Measurements from ENCODE around the gene CRAMP1. TPM values are rescaled to one million over a fixed set of nuclear protein-coding genes. Genes with fewer than 3 reads are reported as not detected.

The CRAMP1 gene
- total RNA-seq, 1 donor from 2014 or later, result 29.4 TPM

GRCh38 chr16:1653023-1653422, 40.9 kb downstream of the CRAMP1 start:
- H3K27ac Mint-ChIP-seq (ENCODE audit: unreplicated experiment), result no peak overlapping the region
- TF ChIP-seq, protein P1, sequence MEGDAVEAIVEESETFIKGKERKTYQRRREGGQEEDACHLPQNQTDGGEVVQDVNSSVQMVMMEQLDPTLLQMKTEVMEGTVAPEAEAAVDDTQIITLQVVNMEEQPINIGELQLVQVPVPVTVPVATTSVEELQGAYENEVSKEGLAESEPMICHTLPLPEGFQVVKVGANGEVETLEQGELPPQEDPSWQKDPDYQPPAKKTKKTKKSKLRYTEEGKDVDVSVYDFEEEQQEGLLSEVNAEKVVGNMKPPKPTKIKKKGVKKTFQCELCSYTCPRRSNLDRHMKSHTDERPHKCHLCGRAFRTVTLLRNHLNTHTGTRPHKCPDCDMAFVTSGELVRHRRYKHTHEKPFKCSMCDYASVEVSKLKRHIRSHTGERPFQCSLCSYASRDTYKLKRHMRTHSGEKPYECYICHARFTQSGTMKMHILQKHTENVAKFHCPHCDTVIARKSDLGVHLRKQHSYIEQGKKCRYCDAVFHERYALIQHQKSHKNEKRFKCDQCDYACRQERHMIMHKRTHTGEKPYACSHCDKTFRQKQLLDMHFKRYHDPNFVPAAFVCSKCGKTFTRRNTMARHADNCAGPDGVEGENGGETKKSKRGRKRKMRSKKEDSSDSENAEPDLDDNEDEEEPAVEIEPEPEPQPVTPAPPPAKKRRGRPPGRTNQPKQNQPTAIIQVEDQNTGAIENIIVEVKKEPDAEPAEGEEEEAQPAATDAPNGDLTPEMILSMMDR (IDR thresholded peaks at IDR 0.05), result no peak
- H3K4me3 Mint-ChIP-seq (ENCODE audit: unreplicated experiment), result no peak overlapping the region
- H3K27me3 Mint-ChIP-seq (ENCODE audit: unreplicated experiment), result no peaks in the 10 kb centered on the region
- peaks cover 37% of the 10 kb centered on the region for H3K36me3 Mint-ChIP-seq (ENCODE audit: unreplicated experiment)
- DNase-seq (ENCODE audit: extremely low spot score, unreplicated experiment), result no peak
- H3K4me1 Mint-ChIP-seq (ENCODE audit: unreplicated experiment), result no peaks in the 10 kb centered on the region
- H3K9me3 Mint-ChIP-seq (ENCODE audit: unreplicated experiment), result no peaks in the 10 kb centered on the region

DNA sequence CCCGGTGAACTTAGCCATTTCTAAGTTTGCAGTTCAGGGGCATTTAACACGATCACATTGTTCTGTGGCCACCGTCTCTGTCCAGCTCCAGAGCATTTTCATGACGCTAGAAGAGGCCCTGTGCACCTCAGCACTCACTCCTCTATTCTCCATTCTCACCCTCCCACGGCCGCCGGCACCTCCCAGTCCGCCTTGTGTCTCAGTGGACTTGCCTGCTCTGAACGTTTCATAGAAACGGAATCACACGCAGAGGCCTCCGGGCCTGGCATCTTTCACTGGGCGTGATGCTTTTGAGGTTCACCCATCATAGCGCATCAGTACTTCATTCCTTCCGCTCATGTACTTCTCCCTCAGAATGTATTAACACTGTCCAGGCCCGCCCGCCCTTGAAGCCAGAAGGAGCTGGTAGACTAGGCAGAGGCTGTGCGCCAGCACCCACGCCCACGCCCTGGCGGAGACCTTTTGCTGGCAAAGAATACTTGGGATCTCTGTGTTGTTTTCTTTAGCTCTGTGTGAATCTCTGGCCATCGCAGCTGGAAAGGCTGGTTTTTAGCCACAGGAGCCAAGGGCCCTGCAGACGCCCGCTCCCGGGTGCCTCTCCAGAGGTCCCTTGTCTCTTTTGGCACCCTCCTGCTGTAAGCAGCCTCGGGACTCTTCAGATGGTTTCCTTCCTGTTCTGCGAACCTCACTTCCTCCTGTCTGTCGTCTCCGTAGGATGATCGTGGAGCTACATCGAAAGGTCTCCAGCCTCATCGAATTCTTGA, 42.5 kb downstream of the CRAMP1 start:
- H3K27ac Mint-ChIP-seq (ENCODE audit: unreplicated experiment), result no peak overlapping the region
- DNase-seq (ENCODE audit: extremely low spot score, unreplicated experiment), result no peak
- H3K27me3 Mint-ChIP-seq (ENCODE audit: unreplicated experiment), result no peaks in the 10 kb centered on the region
- H3K4me3 Mint-ChIP-seq (ENCODE audit: unreplicated experiment), result no peak overlapping the region
- TF ChIP-seq, protein P1 (IDR thresholded peaks at IDR 0.05), result no peak
- H3K9me3 Mint-ChIP-seq (ENCODE audit: unreplicated experiment), result no peaks in the 10 kb centered on the region
- H3K36me3 Mint-ChIP-seq (ENCODE audit: unreplicated experiment), result peaks cover 39% of the 10 kb centered on the region
- no peaks in the 10 kb centered on the region for H3K4me1 Mint-ChIP-seq (ENCODE audit: unreplicated experiment)

- no peaks in the 10 kb centered on the region for H3K27me3 Mint-ChIP-seq (ENCODE audit: unreplicated experiment)
- no peak overlapping the region for H3K4me3 Mint-ChIP-seq (ENCODE audit: unreplicated experiment)
- H3K9me3 Mint-ChIP-seq (ENCODE audit: unreplicated experiment), result no peaks in the 10 kb centered on the region
- DNase-seq (ENCODE audit: extremely low spot score, unreplicated experiment), result no peak
- TF ChIP-seq, protein P1 (IDR thresholded peaks at IDR 0.05), result no peak
- H3K27ac Mint-ChIP-seq (ENCODE audit: unreplicated experiment), result no peak overlapping the region
- peaks cover 37% of the 10 kb centered on the region for H3K36me3 Mint-ChIP-seq (ENCODE audit: unreplicated experiment)
- H3K4me1 Mint-ChIP-seq (ENCODE audit: unreplicated experiment), result no peaks in the 10 kb centered on the region
These were observed 43.2 kb downstream of the CRAMP1 start for GRCh38 chr16:1655269-1655807.

DNA sequence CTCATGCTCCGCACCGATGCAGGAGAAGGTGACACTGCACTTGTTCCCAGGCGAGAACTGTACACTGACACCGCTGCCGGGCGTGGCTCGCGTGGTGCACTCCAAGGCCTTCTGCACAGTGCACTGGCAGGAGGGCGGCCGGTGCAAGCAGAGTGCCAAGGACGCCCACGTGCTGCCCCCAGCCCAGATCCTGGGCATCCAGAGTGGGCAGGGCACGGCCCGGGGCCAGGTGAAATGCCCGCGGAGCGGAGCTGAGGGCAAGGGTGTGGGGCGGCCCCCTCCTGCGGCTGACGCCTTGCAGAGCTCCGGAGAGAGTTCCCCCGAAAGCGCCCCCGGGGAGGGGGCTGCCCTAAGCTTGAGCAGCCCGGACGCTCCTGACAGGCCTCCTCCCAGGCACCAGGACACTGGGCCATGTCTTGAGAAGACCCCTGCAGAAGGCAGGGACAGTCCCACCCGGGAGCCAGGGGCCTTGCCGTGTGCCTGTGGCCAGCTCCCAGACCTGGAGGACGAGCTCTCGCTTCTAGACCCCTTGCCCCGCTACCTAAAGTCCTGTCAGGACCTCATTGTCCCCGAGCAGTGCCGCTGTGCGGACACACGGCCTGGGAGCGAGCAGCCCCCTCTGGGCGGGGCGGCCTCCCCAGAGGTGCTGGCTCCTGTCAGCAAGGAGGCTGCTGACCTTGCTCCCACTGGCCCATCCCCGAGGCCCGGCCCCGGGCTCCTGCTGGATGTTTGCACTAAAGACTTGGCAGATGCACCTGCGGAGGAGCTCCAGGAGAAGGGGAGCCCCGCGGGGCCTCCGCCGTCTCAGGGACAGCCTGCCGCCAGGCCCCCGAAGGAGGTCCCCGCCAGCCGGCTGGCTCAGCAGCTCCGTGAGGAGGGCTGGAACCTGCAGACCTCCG, 44.0 kb downstream of the CRAMP1 start:
- no peaks in the 10 kb centered on the region for H3K4me1 Mint-ChIP-seq (ENCODE audit: unreplicated experiment)
- no peaks in the 10 kb centered on the region for H3K9me3 Mint-ChIP-seq (ENCODE audit: unreplicated experiment)
- H3K4me3 Mint-ChIP-seq (ENCODE audit: unreplicated experiment), result no peak overlapping the region
- no peak for DNase-seq (ENCODE audit: extremely low spot score, unreplicated experiment)
- TF ChIP-seq, protein P1 (IDR thresholded peaks at IDR 0.05), result no peak
- H3K27ac Mint-ChIP-seq (ENCODE audit: unreplicated experiment), result no peak overlapping the region
- H3K36me3 Mint-ChIP-seq (ENCODE audit: unreplicated experiment), result peaks cover 32% of the 10 kb centered on the region
- no peaks in the 10 kb centered on the region for H3K27me3 Mint-ChIP-seq (ENCODE audit: unreplicated experiment)
